Activated CD4-positive, alpha-beta T cell treated with anti-CD3 and anti-CD28 coated beads for 36 hours (primary cell): ENCODE measurements around the gene PCDH8. TPM values are rescaled to one million over a fixed set of nuclear protein-coding genes. Genes with fewer than 3 reads are reported as not detected.
A peak's percentile ranks its signal among the peaks of the same experiment; 100 is the strongest.

Experiments used
- ATAC-seq: fragments of 200-7000 bp; cut with Tn5 transposase; one replicate; pipeline ENCODE4 v1.10.0; 2021; ENCODE audit warnings: mild to moderate bottlenecking, moderate library complexity
- CTCF ChIA-PET: fragments of 350-600 bp; sonication (Branson Sonifier 250); formaldehyde crosslinking; loops from one replicate; lab custom pipeline; 2021; ENCODE audit warnings: antibody characterized with exemption; lab: Charles Lee
- POLR2A ChIA-PET: fragments of 350-600 bp; sonication (Branson Sonifier 250); formaldehyde crosslinking; loops from one replicate; lab custom pipeline; 2021; ENCODE audit warnings: antibody characterized with exemption, inconsistent platforms; lab: Charles Lee
- DNase-seq: peaks from one replicate; pipeline ENCODE4 v3.0.0-alpha.2; 2020
- H3K27ac Mint-ChIP-seq: one replicate; pipeline ENCODE4 v1.8.0; 2021; ENCODE audit warnings: mixed read lengths
- H3K27me3 Mint-ChIP-seq: one replicate; pipeline ENCODE4 v1.8.0; 2021; ENCODE audit warnings: mixed read lengths
- H3K36me3 Mint-ChIP-seq: one replicate; pipeline ENCODE4 v1.8.0; 2021; ENCODE audit warnings: low read depth, mixed read lengths
- H3K4me1 Mint-ChIP-seq: one replicate; pipeline ENCODE4 v1.8.0; 2021; ENCODE audit warnings: mixed read lengths
- H3K4me3 Mint-ChIP-seq: one replicate; pipeline ENCODE4 v1.8.0; 2021; ENCODE audit warnings: mild to moderate bottlenecking, moderate library complexity, mixed read lengths
- H3K9me3 Mint-ChIP-seq: one replicate; pipeline ENCODE4 v1.8.0; 2021; ENCODE audit warnings: low read depth, mixed read lengths
- intact Hi-C, 2 experiments: fragments of 100-400 bp; cut with DNase I in 1 of 2; cut with micrococcal nuclease in 1 of 2; formaldehyde crosslinking; loops; one replicate each; pipeline versions ENCODE4 v1.14.2 to v1.15.1; 2022 to 2024; cut with DNase I, micrococcal nuclease
- total RNA-seq, 2 experiments: library from RNA; stranded (reverse); gene quantifications; one replicate each; pipeline ENCODE4 v1.2.3, GENCODE V29; 2021

The PCDH8 gene
- total RNA-seq, 2 experiments from 2014 or later = not detected

DNA sequence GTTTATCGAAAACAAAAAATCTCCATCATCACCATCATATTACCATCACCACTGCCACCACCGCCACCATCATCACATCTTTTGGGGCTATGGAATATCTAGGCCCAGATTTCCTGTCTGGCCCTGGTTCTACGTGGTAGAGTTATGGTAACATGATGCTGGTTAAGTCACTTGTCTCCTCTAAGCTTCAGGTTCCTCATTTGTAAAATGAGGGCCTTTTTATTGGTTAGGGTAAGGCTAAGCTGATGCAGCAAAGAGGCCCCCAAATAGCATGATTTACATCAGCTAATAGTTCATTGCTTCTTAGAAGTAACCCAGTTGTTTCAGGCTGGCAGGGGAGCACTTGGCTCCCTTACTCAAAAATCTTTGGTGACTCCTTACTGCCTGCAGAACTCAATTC is 37.9 kb downstream of the PCDH8 start:
- Mint-ChIP-seq H3K4me1 (peaks cover 4% of the 10 kb centered on the region), H3K9me3 (no peaks in the 10 kb centered on the region), H3K36me3 (no peaks in the 10 kb centered on the region), H3K27me3 (peaks cover 10% of the 10 kb centered on the region), H3K4me3 (no peak overlapping the region), H3K27ac (no peak overlapping the region)
- DNase-seq (no peak), ATAC-seq (no peak)
- intact Hi-C loops = no loop called here
- ChIA-PET POLR2A (no interaction called here), CTCF (no interaction called here)

GRCh38 chr13:52810011-52810410 is 38.4 kb downstream of the PCDH8 start:
- DNase-seq (no peak), ATAC-seq (no peak)
- intact Hi-C loops = no loop called here
- Mint-ChIP-seq H3K9me3 (no peaks in the 10 kb centered on the region), H3K4me1 (peaks cover 4% of the 10 kb centered on the region), H3K4me3 (no peak overlapping the region), H3K36me3 (no peaks in the 10 kb centered on the region), H3K27me3 (peaks cover 14% of the 10 kb centered on the region), H3K27ac (no peak overlapping the region)
- POLR2A ChIA-PET = no interaction called here
- CTCF ChIA-PET = interaction anchor here (1.0 to 2.2 kb wide), 4 partner anchors 10 to 158 kb away, joined by 3 to 18 read pairs (median 6); no protein-coding TSS in a partner anchor

- DNase-seq (peak; percentile 74), ATAC-seq (peak; percentile 78)
- CTCF ChIA-PET = interaction anchor here (0.5 to 2.2 kb wide), 5 partner anchors 9 to 159 kb away, joined by 3 to 18 read pairs (median 6); no protein-coding TSS in a partner anchor
- Mint-ChIP-seq H3K27me3 (peaks cover 18% of the 10 kb centered on the region), H3K36me3 (no peaks in the 10 kb centered on the region), H3K9me3 (no peaks in the 10 kb centered on the region), H3K4me3 (no peak overlapping the region), H3K4me1 (peaks cover 4% of the 10 kb centered on the region), H3K27ac (no peak overlapping the region)
- POLR2A ChIA-PET = no interaction called here
- intact Hi-C loops = loop anchor here (1.0 kb wide), 3 partner anchors 37 to 200 kb away; no protein-coding TSS in a partner anchor
These were observed 39.1 kb downstream of the PCDH8 start for GRCh38 chr13:52809310-52809769.

DNA sequence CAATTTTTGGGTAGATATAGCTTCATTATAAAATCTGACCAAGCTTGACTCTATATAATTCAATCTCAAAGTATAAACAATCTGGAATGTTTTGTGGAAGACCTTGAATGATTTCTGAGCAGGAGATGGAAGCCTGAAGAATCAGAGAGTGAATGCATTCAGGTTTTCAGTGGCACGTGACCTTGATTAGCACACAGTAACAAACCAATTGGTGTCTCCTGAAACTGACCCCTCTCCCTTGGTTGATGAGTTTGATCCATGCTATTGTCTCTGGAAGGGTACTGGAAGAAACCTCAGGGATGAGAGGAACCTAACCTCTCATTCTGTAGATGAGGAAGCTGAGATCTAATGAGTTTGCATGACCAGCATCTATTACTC is 39.6 kb downstream of the PCDH8 start:
- Mint-ChIP-seq H3K4me3 (no peak overlapping the region), H3K4me1 (peaks cover 4% of the 10 kb centered on the region), H3K9me3 (no peaks in the 10 kb centered on the region), H3K27ac (no peak overlapping the region), H3K27me3 (peaks cover 16% of the 10 kb centered on the region), H3K36me3 (no peaks in the 10 kb centered on the region)
- no peak for ATAC-seq
- ChIA-PET POLR2A (no interaction called here), CTCF (interaction anchor here (0.5 to 2.2 kb wide), 7 partner anchors 8 to 358 kb away, joined by 3 to 18 read pairs (median 3); no protein-coding TSS in a partner anchor)
- DNase-seq = no peak
- intact Hi-C loops = loop anchor here (1.0 kb wide), 3 partner anchors 37 to 200 kb away; no protein-coding TSS in a partner anchor

GRCh38 chr13:52806029-52806428 is 42.4 kb downstream of the PCDH8 start:
- peaks cover 4% of the 10 kb centered on the region for H3K4me1 Mint-ChIP-seq
- no peak overlapping the region for H3K4me3 Mint-ChIP-seq
- CTCF ChIA-PET = interaction anchor here (0.7 to 1.0 kb wide), 2 partner anchors 13 to 24 kb away, joined by 3 read pairs; no protein-coding TSS in a partner anchor
- no peaks in the 10 kb centered on the region for H3K36me3 Mint-ChIP-seq
- peaks cover 16% of the 10 kb centered on the region for H3K27me3 Mint-ChIP-seq
- DNase-seq (no peak), ATAC-seq (no peak)
- no peak overlapping the region for H3K27ac Mint-ChIP-seq
- no peaks in the 10 kb centered on the region for H3K9me3 Mint-ChIP-seq
- intact Hi-C loops = no loop called here
- POLR2A ChIA-PET = no interaction called here

DNA sequence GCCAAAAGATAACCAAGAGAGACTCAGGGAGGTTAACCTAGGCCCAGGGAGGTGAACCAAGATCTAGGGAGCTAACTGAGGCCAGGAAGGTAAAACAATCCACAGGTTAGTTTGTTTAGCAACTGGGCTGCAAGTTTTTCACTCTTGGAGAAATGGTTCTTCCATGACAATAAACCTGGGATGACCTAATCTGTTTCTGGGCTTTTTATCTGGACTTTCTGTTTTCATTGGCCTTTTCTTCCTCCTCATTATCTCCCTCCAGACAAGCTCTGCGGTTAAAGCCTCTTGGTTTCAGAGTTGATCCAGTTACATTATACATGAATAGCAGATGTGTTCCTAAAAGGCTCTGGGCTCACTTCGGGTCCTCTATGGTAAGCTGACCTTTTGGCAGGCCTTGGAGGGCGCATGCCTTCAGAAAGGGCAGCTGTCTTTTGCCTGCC is 44.2 kb downstream of the PCDH8 start:
- no peaks in the 10 kb centered on the region for H3K9me3 Mint-ChIP-seq
- H3K27ac Mint-ChIP-seq = no peak overlapping the region
- H3K4me3 Mint-ChIP-seq = no peak overlapping the region
- H3K4me1 Mint-ChIP-seq = no peaks in the 10 kb centered on the region
- no peaks in the 10 kb centered on the region for H3K36me3 Mint-ChIP-seq
- ChIA-PET CTCF (no interaction called here), POLR2A (no interaction called here)
- H3K27me3 Mint-ChIP-seq = peaks cover 14% of the 10 kb centered on the region
- DNase-seq (no peak), ATAC-seq (no peak)
- intact Hi-C loops = no loop called here

GRCh38 chr13:52800856-52801255 is 47.6 kb downstream of the PCDH8 start:
- H3K4me1 Mint-ChIP-seq = no peaks in the 10 kb centered on the region
- DNase-seq = no peak
- POLR2A ChIA-PET = no interaction called here
- no peaks in the 10 kb centered on the region for H3K9me3 Mint-ChIP-seq
- CTCF ChIA-PET = interaction anchor here (1.4 kb wide), 1 partner anchor 8 kb away, joined by 3 read pairs; no protein-coding TSS in a partner anchor
- peaks cover 14% of the 10 kb centered on the region for H3K27me3 Mint-ChIP-seq
- intact Hi-C loops = no loop called here
- H3K36me3 Mint-ChIP-seq = no peaks in the 10 kb centered on the region
- ATAC-seq = no peak
- no peak overlapping the region for H3K4me3 Mint-ChIP-seq
- H3K27ac Mint-ChIP-seq = no peak overlapping the region

DNA sequence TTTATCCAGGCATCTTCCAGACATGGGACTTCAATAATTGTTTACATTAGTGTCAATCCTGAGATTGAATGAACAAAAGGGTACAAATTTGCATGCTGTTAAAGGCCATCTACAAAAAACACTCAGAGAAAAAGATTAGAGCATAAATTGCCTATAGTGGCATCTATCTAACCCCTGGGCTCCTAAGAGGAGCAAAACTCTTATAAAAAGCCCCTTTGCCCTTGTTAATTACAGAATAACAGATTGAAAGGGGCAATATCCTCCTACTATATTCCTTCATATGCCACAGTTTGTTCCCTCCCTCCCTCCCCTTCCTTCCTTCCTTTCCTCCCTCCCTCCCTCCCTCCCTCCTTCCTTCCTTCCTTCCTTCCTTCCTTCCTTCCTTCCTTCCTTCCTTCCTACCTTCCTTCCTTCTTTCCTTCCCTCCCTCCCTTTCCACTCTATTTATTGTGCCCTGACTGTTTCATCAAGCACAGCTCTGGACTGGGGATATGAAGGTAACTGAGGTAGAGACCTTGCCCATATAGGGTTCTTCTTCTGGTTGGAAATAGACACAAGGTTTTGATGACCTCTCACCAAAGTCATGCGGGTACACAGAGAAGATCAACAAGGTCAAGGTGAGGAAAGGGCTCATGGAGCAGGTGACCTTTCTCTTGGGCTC is 49.5 kb downstream of the PCDH8 start:
- DNase-seq (no peak), ATAC-seq (no peak)
- Mint-ChIP-seq H3K4me3 (no peak overlapping the region), H3K9me3 (no peaks in the 10 kb centered on the region), H3K27ac (no peak overlapping the region), H3K27me3 (peaks cover 3% of the 10 kb centered on the region), H3K36me3 (no peaks in the 10 kb centered on the region), H3K4me1 (no peaks in the 10 kb centered on the region)
- ChIA-PET POLR2A (no interaction called here), CTCF (no interaction called here)
- intact Hi-C loops = no loop called here

- no peaks in the 10 kb centered on the region for H3K9me3 Mint-ChIP-seq
- DNase-seq = no peak
- no peaks in the 10 kb centered on the region for H3K36me3 Mint-ChIP-seq
- intact Hi-C loops = no loop called here
- no peak overlapping the region for H3K27ac Mint-ChIP-seq
- H3K4me3 Mint-ChIP-seq = no peak overlapping the region
- CTCF ChIA-PET = no interaction called here
- H3K27me3 Mint-ChIP-seq = peaks cover 3% of the 10 kb centered on the region
- POLR2A ChIA-PET = no interaction called here
- no peaks in the 10 kb centered on the region for H3K4me1 Mint-ChIP-seq
- ATAC-seq = no peak
These were observed 51.3 kb downstream of the PCDH8 start for GRCh38 chr13:52797176-52797575.

- Mint-ChIP-seq H3K27me3 (peaks cover 3% of the 10 kb centered on the region), H3K9me3 (no peaks in the 10 kb centered on the region), H3K4me1 (no peaks in the 10 kb centered on the region), H3K27ac (no peak overlapping the region), H3K36me3 (no peaks in the 10 kb centered on the region), H3K4me3 (no peak overlapping the region)
- ATAC-seq (no peak), DNase-seq (no peak)
- intact Hi-C loops = no loop called here
- POLR2A ChIA-PET = no interaction called here
- CTCF ChIA-PET = interaction anchor here (0.6 kb wide), 1 partner anchor 141 kb away, joined by 4 read pairs; no protein-coding TSS in a partner anchor
These were observed 53.9 kb downstream of the PCDH8 start for GRCh38 chr13:52794589-52794988.

DNA sequence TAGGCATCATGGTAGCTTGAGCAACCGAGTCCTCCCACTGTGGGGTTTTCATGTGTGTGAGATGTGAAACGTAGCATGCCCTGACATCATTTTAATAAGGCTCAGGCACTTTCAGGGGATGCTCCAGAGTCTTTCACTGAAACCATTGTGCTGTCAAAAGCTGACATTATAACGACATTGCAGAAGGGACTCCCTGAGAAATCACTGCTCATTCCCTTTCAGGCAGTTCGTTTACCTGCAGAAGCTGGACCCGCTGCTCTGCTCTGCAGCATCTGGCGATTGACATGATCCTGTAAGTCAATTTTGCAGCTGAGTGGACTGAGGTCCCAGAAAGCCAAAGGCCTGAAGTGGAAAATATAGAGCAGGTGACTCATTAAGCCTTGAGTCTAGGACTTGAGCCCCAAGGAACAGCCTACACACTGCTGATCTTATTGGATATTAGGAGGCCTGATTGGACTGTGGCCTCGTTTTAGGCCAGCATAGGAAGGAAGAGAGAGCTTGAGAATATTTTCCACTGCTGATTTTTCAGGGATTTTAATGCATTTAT is 54.9 kb downstream of the PCDH8 start:
- CTCF ChIA-PET = interaction anchor here (0.6 to 1.6 kb wide), 2 partner anchors 13 to 21 kb away, joined by 3 read pairs; no protein-coding TSS in a partner anchor
- intact Hi-C loops = no loop called here
- Mint-ChIP-seq H3K27me3 (peaks cover 4% of the 10 kb centered on the region), H3K4me1 (no peaks in the 10 kb centered on the region), H3K9me3 (no peaks in the 10 kb centered on the region), H3K36me3 (no peaks in the 10 kb centered on the region), H3K4me3 (no peak overlapping the region), H3K27ac (no peak overlapping the region)
- DNase-seq (no peak), ATAC-seq (no peak)
- POLR2A ChIA-PET = no interaction called here
